ENCODE data around the gene SMAD5. TPM values are rescaled to one million over a fixed set of nuclear protein-coding genes. Genes with fewer than 3 reads are reported as not detected.

SMAD5 gene
- total RNA-seq, 1 experiment from 2014 or later = 69.3 TPM

- Histone ChIP-seq H3K23ac (ENCODE audit: insufficient read length, low read depth, low read length) (no peak overlapping the region), H3K23me2 (ENCODE audit: insufficient read length, low read depth, low read length, poor library complexity, severe bottlenecking) (no peaks in the 10 kb centered on the region), H3K56ac (ENCODE audit: insufficient read length, low read depth, low read length) (no peak overlapping the region), H3K9me3 (ENCODE audit: control insufficient read depth, low read depth, low read length) (no peaks in the 10 kb centered on the region), H3K14ac (ENCODE audit: insufficient read depth, low read length) (no peak overlapping the region), H4K20me1 (ENCODE audit: control insufficient read depth, insufficient read depth, insufficient read length) (no peaks in the 10 kb centered on the region), H2BK20ac (ENCODE audit: low read depth, low read length, poor library complexity, severe bottlenecking) (no peak overlapping the region), H3K27ac (ENCODE audit: insufficient read length, low read depth, low read length) (no peak overlapping the region), H3K4me1 (ENCODE audit: insufficient read depth, low read length) (no peaks in the 10 kb centered on the region), H3K4ac (ENCODE audit: low read depth, low read length) (no peak overlapping the region), H3K79me2 (ENCODE audit: insufficient read depth, low read length) (no peaks in the 10 kb centered on the region), H3K4me2 (ENCODE audit: insufficient read depth, insufficient read length, low read length) (no peak overlapping the region), H2AK5ac (ENCODE audit: insufficient read length, low read length) (no peak overlapping the region), H2AFZ (ENCODE audit: low read length) (no peak overlapping the region), H4K8ac (replicated peaks; ENCODE audit: insufficient read length, low read depth, low read length) (no peak overlapping the region), H3K79me1 (ENCODE audit: insufficient read depth, low read depth, low read length, poor library complexity, severe bottlenecking) (no peaks in the 10 kb centered on the region), H2BK15ac (ENCODE audit: low read depth, low read length) (no peak overlapping the region), H2BK12ac (ENCODE audit: insufficient read length, low read depth, low read length) (no peak overlapping the region), H2BK120ac (ENCODE audit: low read depth, low read length, poor library complexity, severe bottlenecking) (no peak overlapping the region), H3K27me3 (ENCODE audit: insufficient read depth, low read length) (no peaks in the 10 kb centered on the region), H3K9ac (ENCODE audit: extremely low read depth, insufficient read length, low read length) (no peak overlapping the region), H4K91ac (ENCODE audit: insufficient read length, low read depth, low read length) (no peak overlapping the region), H4K5ac (ENCODE audit: insufficient read length, low read depth, low read length) (no peak overlapping the region), H3K18ac (ENCODE audit: insufficient read length, low read depth, low read length) (no peak overlapping the region), H2BK5ac (ENCODE audit: insufficient read length, low read length) (no peak overlapping the region), H3T11ph (ENCODE audit: low read length) (no peak overlapping the region)
- DNase-seq = no peak
- Mint-ChIP-seq H3K4me1 (peaks cover 18 to 20% of the 10 kb centered on the region in 2 experiments), H3K36me3 (ENCODE audit: insufficient read depth in 1 of 3, low read depth in 3 of 3) (peaks cover 2 to 12% (median 6%) of the 10 kb centered on the region in 3 experiments; a peak in 6 of 7 replicates), H3K27ac (no peak overlapping the region), H3K27me3 (ENCODE audit: low read depth) (peaks cover 39% of the 10 kb centered on the region), H3K9me3 (peaks cover 19 to 20% of the 10 kb centered on the region in 2 experiments), H3K4me3 (no peak overlapping the region)
- TF ChIP-seq CTCF (conservative IDR thresholded peaks at IDR 0.05) = no peak
- no CpG with 5 or more reads among the region's 4 CpGs for WGBS (ENCODE audit: extremely low coverage, insufficient read length, low lambda C conversion rate)
Measured at GRCh38 chr5:136222580-136223235, 90.1 kb downstream of the SMAD5 start.

Measured in H9 (cell line).